ENCODE measurements around the gene CTSE. TPM values are rescaled to one million over a fixed set of nuclear protein-coding genes. Genes with fewer than 3 reads are reported as not detected.

CTSE gene
- total RNA-seq, 4 donors from 2014 or later = 3.6 to 8.1 (median 3.6) TPM; not detected in 1

GRCh38 chr1:206030191-206030590 is 6.5 kb upstream of the CTSE start:
- TF ChIP-seq POLR2A (IDR thresholded peaks at IDR 0.05) (no peak), CTCF (IDR thresholded peaks at IDR 0.05) (no peak)
- DNase-seq = no peak
- peaks cover 0 to 10% (median 0%) of the 10 kb centered on the region in 4 donors for H3K4me1 ChIP-seq

GRCh38 chr1:206029484-206029883 is 5.8 kb upstream of the CTSE start:
- Histone ChIP-seq H3K27ac (no peak overlapping the region), H3K4me3 (no peak overlapping the region), H3K27me3 (no peaks in the 10 kb centered on the region), H3K36me3 (no peaks in the 10 kb centered on the region), H3K4me1 (peaks cover 0 to 10% (median 0%) of the 10 kb centered on the region in 4 donors), H3K9me3 (no peaks in the 10 kb centered on the region)
- no peak for DNase-seq
- no peak for TF ChIP-seq CTCF (IDR thresholded peaks at IDR 0.05)
- no peak for TF ChIP-seq POLR2A (IDR thresholded peaks at IDR 0.05)

More at GRCh38 chr1:206030191-206030590, 6.5 kb upstream of the CTSE start:
- Histone ChIP-seq H3K27ac (no peak overlapping the region), H3K9me3 (no peaks in the 10 kb centered on the region), H3K36me3 (no peaks in the 10 kb centered on the region), H3K27me3 (no peaks in the 10 kb centered on the region), H3K4me3 (no peak overlapping the region)

DNA sequence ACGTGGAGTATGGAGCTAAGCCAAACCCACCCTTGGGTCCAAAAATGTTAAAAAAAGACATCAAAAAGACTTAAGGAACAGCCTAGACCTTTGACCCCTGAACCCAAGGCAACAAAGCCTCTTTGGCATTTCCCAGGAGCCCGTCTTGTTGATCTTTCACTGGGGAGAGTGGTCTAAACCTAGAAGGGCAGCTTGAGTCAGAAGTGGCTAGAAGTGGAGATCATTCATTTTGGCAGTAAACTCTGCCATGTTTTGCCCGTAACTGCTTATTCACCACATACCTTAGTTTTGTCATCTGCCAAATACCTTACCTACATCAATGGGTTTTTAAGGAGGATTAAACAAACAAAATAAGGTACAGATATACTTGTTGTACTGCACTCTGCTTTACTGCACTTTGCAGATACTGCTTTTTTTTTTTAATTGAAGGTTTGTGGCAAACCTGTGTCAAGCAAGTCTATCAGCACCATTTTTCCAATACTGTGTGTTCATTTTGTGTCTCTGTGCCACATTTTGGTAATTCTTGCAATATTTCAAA is 1.7 kb upstream of the CTSE start:
- Histone ChIP-seq H3K27me3 (no peaks in the 10 kb centered on the region), H3K9me3 (no peaks in the 10 kb centered on the region), H3K4me1 (no peaks in the 10 kb centered on the region), H3K27ac (no peak overlapping the region), H3K36me3 (no peaks in the 10 kb centered on the region), H3K4me3 (no peak overlapping the region)
- no peak for DNase-seq
- no peak for TF ChIP-seq CTCF (IDR thresholded peaks at IDR 0.05)
- no peak for TF ChIP-seq POLR2A (IDR thresholded peaks at IDR 0.05)

DNA sequence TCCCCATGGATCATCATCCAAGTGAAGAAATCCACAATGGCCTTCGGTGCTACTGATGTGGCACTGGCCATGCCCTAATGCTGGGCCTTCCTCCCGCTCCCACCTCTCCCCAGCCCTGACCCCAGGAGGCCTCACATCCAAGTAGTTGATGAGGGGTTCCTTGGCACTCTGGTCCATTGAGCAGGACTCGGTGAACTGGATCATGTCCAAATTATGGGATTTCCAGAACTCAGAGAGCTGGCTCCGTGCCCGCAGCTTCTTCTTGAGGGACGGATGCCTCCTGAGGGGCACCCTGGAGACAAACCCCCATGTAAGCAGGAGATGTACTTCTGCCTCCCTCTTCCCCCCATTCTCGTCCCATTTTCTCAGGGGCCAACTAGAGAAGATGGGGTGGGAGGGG is 929 bp downstream of the CTSE start:
- H3K4me3 ChIP-seq = no peak overlapping the region

DNA sequence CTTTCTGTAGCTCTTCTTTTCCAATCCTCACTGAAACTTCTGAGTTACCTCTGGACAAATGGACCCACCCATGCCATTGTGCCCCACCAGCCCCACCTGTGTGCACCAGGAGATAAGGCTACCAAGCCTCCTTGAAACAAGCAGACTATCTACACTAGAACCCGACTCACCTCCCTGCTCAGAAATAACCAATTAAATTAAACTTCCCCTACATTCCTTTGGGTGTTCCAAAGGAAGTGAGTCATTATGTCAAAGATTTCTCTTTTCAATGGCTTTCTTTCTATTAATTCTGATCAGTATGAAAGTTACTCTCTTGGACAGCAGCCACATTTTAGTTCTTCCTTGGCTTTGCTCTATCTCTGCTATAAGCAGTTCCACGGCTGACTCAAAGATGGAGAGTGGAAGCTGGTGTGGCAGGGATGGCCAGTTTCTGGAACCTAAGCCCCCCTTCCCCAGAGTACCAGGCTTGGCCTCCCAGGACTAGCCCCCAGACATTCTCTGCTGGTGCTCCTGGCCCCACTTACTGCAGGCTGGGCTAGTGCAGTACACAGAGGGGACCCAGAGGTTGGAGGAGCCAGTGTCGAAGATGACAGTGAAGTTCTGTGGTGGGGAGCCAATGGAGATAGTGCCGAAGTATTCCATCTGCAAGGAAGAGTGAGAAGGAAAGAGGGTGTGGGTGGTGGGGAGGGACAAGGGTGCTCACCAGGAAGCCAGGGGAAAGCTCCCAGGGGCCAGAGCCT is 1.9 kb downstream of the CTSE start:
- H3K36me3 ChIP-seq = no peaks in the 10 kb centered on the region
- TF ChIP-seq POLR2A (IDR thresholded peaks at IDR 0.05) (no peak), CTCF (IDR thresholded peaks at IDR 0.05) (no peak)
- no peak overlapping the region for H3K27ac ChIP-seq
- DNase-seq = no peak
- H3K4me1 ChIP-seq = no peaks in the 10 kb centered on the region
- H3K27me3 ChIP-seq = no peaks in the 10 kb centered on the region
- no peak overlapping the region for H3K4me3 ChIP-seq
- H3K9me3 ChIP-seq = no peaks in the 10 kb centered on the region

More for the DNA sequence above, 929 bp downstream of the CTSE start:
- Histone ChIP-seq H3K27ac (no peak overlapping the region), H3K4me1 (no peaks in the 10 kb centered on the region), H3K36me3 (no peaks in the 10 kb centered on the region), H3K9me3 (no peaks in the 10 kb centered on the region), H3K27me3 (no peaks in the 10 kb centered on the region)
- no peak for TF ChIP-seq POLR2A (IDR thresholded peaks at IDR 0.05)
- TF ChIP-seq CTCF (IDR thresholded peaks at IDR 0.05) = no peak
- no peak for DNase-seq
